NCI-H226 (cell line): Measurements from ENCODE around the gene ZYG11B.
"Not testable (repeated sequence)": the region's sequence is repeated elsewhere in the genome, so short reads cannot be mapped to it uniquely, and the experiment has no call there.

Experiments
- DNase-seq: peaks from one replicate; pipeline ENCODE4 v3.0.0-alpha.2; 2015

Gene ZYG11B

DNA sequence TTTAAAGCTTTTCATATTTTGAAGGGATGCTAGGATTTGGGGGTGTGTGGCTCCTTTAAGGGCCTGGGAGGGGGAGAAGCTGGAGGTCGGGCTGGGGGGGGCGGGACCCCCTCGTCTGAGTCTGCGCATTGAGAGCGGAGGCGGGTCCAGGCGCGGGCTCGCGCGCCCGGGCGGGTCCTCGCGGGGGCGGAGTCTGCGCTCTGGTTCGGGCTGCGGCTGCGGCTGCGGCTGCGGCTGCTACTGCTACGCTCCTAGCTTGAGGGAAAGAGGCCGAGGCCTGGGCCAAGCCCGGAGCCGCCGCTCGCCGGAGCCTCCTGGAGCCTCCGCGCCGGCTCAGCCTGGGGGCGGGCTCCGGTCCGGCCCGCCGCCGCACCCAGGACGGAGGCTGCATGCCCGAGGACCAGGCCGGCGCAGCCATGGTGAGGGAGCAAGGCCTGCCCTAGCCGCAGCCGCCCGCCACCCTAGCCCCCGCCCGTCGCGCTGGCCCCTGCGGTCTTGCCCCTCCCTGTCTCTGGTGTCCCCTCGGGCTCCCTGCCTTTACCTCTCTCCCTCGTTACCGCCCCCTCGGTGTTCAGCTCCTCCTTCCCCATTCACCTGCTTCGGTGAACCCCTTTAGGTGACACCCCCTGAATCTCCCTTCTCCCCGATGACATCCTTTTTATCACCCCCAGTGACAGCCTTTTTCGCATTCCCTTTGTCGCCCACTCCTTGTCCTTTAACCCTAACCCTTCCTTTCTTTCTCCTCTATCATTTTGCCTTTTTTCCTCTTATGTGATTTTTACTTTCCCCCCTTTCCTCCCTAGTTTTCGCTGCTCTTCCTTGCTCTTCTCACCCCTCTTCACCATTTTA, at the start of gene ZYG11B:
Gene ZYG11B, plus strand, starts transcription at position 189 of the 849 bp plus-strand sequence. Its CDS starts 201 bp downstream, at position 390.
- DNase-seq, result peak; percentile 73

DNA sequence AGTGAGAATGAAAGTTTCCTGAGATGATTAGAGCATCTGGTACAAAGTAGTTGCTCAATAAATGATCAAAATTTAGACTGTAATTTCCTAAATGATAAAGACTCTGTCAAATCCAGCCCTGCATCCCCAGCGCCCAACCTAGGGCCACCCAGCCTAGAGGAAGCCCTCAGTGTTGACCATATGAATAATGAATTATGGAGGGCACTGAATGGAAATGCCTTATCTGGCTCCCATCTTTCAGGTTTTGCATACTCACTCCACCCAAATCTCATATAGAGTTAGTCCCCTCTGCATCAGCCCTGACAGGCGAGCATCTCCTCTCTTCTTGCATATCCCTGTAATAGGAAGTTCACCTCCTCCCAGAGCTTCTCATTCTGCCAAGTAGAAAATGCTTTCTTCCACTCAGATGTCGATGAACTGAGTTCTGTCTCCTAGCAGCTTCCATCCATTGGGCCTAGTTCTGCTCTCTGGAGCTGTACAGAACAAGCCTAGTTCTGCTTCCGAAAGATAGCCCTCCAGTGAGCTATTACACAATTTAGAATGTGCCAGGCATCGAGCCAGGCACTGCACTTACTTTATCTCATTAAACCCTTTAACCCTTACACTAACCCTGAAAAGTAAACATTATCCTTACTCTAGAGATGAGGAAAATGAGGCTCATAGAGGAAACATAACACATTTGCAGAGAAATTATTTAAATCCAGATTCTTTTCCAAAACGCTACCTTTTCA, 49.0 kb upstream of the ZYG11B start:
- DNase-seq, result peak; percentile 18

- DNase-seq, result no peak
These were observed 47.2 kb upstream of the ZYG11B start for GRCh38 chr1:52679048-52679447.

DNA sequence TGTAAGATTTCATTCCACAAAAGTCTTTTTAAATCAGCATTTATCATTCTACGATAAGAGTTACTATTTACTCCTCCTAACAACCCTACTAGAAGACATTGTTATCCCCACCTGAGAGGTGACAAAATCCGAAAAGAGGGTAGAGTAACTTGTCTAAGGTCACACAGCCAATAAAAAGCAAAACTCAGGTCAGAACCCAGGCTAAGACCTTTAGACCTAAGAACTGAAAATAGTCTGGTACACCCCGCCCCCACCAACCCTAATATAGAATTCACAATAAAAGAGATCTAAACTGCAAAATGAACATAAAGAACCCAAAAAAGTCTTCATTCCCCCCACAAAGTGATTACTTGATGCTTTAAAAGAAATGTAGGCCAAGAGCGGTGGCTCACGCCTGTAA, 46.8 kb upstream of the ZYG11B start:
- no peak for DNase-seq

GRCh38 chr1:52680353-52680752, 45.9 kb upstream of the ZYG11B start:
- DNase-seq, result no peak

DNA sequence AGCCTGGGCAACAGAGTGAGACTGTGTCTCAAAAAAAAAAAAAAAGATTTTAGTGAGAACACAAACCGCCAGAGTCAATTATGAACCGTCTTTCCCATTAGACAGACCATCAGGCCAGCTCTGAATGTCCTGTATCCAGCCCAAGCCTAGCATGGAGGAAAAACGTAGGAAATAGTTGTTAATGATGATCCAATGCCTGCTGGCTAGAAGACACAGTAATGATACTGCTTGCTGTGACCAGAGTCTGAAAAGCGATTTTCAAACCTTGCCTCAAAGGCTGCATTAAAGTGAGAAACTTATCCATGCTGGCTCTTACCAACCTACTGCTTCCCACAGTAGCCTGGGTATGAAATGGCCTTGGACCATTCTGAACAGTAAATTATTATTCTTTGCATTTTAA, 45.1 kb upstream of the ZYG11B start:
- DNase-seq, result no peak

DNA sequence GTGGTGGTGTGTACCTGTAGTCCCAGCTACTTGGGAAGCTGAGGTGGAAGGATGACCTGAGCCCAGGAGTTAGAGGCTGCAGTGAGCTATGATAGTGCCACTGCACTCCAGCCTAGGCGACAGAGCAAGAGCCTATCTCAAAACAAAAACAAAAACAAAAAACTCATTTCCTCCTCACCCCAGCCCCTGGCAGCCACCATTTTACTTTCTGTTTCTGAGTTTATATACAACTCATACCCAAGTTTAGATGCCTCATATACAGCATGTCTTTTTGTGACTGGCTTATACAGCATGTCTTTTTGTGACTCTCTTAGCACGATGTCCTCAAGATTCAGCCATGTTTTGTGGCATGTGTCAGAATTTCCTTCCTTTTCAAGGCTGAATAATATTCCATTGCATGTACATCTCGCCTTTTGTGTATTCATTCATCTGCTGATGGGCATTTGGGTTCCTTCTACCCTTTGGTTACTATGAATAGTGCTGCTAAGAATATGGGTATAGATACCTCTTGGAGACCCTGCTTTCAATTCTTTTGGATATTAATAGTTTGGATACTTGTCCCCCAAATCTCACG, 42.8 kb upstream of the ZYG11B start:
- DNase-seq, result no peak

GRCh38 chr1:52684545-52684944, 41.7 kb upstream of the ZYG11B start:
- DNase-seq, result no peak

GRCh38 chr1:52686261-52686751, 39.9 kb upstream of the ZYG11B start:
- not testable (repeated sequence) for DNase-seq

DNA sequence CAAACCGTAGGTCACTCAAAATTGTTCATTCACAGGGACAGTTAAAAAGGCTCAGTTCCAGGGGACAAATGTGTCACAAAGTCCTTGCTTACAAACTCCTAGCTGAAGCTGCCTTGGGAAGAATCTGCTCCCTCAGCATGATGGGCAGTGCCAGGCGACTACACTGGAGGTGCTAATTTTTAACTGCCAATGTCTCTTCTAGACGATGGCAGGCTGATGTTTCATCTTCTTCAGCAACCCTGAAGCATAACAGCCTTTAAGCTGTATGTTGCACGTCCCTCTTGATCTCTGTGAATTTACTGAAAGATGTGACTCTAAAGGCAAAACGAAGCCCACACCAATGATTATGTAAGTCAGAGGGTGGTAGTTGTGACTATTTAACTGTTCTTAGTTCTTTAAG, 39.4 kb upstream of the ZYG11B start:
- no peak for DNase-seq

GRCh38 chr1:52691821-52692220, 34.4 kb upstream of the ZYG11B start:
- DNase-seq, result no peak

DNA sequence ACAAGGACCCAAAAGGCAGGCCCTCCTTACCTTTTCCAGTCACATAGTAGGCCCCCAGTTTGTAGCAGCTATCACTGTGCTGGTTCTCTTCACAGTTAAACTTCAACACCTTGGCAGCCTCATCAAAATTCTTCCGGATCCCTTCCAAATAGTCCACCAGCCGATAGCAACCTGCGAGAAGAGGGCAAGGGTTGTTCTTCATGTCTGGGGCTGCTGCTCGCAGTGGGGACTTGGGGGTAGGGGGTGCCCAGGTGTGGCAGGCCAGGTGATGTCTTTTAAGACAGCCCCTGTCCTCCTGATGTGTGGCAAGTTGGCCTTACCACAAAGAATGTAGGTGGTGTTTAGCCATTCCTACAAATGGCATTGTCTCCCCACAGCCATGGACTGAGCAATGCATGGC, 33.6 kb upstream of the ZYG11B start:
- DNase-seq, result no peak

DNA sequence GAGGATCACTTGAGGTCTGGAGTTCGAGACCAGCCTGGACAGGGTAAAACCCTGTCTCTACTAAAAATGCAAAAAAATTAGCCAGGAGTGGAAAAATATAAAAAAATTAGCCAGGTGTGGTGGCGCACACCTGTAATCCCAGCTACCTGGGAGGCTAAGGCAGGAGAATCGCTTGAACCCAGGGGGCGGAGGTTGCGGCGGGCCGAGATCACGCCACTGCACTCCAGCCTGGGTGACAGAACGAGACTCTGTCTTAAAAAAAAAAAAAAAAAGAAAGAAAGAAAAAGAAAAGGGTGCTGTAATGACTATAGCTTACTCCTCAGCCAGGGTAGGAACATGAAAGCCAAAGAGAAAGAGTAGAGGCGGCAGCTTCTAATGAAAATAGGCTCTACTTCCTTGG, 32.9 kb upstream of the ZYG11B start:
- DNase-seq, result not testable (repeated sequence)

DNA sequence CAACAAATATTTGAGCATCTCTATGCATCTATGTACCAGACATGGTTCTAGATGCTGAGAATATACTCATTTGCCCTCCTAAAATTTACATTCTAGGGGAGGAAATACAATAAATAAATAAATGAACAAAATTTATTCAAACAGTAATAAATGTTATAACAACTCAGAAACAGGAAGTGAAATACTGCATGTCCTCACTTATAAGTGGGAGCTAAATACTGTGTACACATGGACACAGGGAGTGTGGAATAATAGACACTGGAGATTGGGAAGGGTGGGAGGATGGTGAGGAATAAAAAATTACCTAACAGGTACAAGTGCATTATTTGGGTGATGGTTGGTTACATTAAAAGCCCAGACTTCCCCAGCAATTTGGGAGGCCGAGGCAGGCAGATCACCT, 32.4 kb upstream of the ZYG11B start:
- no peak for DNase-seq

DNA sequence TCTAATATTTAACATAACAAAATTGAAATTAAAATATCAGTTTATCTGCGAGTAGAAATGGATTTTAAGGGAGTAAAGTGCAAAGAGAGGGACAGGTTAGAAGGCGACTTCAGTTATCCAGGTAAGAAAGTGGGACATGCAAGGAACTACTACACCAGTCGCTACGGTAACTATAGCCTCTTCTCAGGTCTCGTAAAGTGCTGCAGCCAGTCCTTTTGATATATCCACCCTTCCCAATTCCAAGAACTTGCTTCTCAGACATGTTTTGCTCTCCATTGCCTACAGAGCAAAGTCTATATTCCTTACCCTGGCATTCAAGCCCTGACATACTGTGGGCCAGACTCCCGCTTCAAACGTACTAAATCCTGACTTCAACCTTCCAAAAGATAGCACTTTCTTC, 30.6 kb upstream of the ZYG11B start:
- DNase-seq, result no peak

DNA sequence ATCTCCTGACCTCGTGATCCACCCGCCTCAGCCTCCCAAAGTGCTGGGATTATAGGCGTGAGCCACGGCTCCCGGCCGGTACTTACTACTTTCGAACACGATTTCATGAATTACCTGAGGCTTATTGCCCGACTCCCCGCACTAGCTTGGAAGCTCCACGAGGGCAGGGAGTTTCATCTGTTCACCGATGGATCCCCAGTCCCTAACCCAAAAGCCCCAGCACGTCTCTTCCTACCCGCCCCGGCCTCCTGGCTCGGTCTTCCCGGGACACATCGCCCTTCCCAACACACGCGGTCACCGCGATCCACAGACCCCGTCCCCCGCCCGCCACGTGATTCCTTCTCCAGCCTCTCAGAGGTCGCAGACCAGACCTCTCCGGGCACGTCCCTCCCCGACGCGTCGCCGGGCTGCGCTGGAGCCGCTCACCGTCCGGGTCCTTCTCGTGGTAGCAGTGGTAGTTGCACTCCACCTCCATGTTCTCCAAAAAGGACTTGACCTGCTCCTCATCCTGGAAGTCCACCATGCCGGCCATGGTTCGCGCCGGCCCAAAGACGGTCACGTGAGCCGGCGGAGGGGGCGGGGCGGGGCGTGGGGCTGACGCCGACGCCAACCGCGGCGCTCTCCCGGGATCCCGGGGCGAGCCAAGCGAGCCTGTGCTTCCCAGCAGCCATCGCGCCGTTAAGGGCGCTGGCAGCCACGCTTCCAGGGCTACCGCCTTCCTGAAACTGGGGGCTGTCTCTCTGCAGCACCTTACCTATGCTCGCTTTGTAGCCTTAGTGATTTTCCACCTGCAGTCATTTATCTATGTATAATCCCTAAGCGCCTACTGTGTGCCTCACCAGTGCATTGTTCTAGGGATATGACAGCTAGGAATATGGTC, 28.2 kb upstream of the ZYG11B start, which contains the start of gene COA7:
Gene COA7, minus strand, starts transcription at position 553 of the 880 bp plus-strand sequence. Its CDS starts 21 bp downstream, at position 532.
- DNase-seq, result peak; percentile 84

DNA sequence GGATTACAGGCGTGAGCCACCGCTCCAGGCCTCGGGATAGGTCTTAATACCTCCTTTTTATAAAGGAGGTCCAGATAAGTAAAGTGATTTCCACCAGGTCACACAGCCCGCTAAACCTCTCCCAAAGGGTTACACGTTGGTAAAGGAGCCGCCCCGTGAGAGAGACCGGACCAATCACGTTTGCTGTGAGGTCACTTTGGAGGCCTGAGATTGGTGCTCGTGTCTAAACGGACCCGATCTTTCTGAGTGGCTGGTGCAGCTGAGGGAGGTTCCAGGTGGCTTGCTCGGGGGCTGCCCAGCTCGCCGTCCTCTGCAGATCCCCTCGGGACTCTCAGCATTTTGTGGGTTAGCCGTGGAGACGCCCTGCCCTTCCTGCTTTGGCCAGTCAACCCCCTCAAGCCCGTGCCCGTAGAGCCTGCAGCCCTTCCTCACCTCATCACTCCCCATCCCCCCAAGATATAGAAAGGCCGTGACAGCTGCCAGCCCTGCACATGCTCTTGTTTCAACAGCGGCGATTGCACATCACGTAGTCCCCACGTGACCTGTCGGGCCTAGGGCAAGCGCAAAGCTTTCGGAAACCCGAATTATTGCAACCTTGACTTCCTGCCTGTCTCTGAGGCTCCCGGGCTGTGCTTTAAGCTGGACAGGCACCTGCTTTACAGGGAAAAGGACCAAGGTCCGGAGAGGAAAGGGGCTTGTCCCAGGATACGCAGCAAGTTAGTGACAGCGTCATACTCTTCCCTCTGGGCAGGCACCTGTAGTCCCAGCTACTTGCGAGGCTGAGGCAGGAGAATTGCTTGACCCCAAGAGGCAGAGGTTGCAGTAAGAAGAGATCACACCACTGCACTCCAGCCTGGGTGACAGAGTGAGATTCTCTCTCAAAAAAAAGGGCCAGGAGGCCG, 23.1 kb upstream of the ZYG11B start:
- peak; percentile 96 for DNase-seq

DNA sequence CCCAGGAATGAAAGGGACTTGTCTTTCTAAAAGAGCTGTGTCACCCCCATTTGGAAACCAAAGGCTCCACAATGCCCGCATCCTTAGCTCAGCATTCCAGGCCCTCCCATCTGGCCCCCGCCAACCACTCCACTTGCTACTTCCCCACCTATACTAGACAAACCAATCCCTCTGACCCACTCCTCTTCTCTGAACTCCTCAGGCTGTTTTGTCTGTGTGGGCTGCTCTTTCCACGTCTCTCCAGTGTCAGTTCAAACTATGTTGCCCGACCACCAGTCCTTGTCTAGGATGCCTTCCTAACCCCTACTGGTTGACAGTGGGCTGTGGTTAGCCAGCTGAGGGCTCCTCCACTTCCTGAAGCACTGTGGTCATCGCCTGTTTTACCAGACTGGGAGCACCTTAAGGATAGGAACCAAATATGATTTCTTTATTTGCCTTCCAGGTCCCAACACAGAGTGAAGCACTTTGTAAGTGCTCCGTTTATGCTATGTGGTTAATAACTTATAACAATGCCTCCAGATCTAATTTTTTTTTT, 20.1 kb upstream of the ZYG11B start:
- DNase-seq, result no peak

DNA sequence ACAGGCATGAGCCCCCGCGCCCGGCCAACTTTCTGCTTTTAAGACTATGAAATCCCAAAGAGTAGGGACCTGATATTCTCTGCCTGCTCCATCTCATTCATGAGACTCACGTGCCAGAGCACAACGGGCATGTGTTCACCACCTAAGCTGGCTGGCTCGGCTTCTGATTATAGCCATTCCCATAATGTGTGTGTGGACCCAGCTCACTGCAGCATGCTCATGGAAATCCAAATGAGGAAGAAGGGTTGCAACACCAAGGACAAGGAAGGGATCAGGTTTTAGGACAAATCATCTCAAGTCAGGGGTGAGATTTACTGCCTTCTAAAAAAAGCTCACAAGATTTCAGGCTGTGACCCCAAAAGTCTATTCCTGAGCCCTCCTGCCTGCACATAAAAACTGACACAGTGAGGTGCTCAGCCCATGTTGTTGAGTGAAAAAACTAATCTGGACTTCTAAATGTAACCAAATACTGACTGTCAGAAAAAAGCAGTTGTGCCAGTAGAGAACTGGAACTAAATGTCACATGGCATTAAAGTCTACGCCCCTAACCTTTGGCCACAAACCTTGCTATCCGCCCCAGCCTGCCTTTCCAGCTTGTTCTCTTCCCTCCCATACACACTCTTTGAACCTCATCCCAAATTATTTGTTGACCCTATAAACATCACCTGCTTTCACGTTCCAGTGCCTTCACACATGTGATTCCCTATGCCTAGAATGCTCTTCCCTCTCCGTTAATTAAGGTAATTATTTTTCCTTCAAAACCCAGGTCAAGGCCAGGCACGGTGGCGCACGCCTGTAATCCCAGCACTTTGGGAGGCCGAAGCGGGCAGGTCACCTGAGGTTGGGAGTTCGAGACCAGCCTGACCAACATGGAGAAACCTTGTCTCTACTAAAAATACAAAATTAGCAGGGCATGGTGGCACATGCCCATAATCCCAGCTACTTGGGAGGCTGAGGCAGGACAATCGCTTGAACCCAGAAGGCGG, 19.0 kb upstream of the ZYG11B start:
- DNase-seq, result no peak
